SK-N-MC (cell line): ENCODE results near the gene KCNJ16.

Source experiments
- DNase-seq: peaks from one replicate; pipeline ENCODE4 v3.0.0-alpha.2; 2011; ENCODE audit warnings: low read depth, low spot score
- H3K27ac ChIP-seq: fragments of 200-600 bp; sonication (generic); 2 replicates; pipeline ENCODE4 v1.5.1; 2016; ENCODE audit warnings: mixed run types
- H3K36me3 ChIP-seq: fragments of 200-600 bp; sonication (generic); 2 replicates; pipeline ENCODE4 v1.6.1; 2017; ENCODE audit warnings: antibody characterized with exemption, low read length, mixed read lengths; ENCODE audit not compliant: insufficient read depth
- H3K4me3 ChIP-seq: fragments of 200-600 bp; sonication (generic); 2 replicates; pipeline ENCODE4 v1.5.1; 2016
- H3K9ac ChIP-seq: fragments of 200-600 bp; sonication (generic); 2 replicates; pipeline ENCODE4 v1.8.0; 2017; ENCODE audit warnings: mixed run types, mixed read lengths; ENCODE audit not compliant: insufficient read length
- H3K9me3 ChIP-seq: fragments of 200-600 bp; sonication (generic); 2 replicates; pipeline ENCODE4 v1.6.1; 2017; ENCODE audit warnings: low read depth, mild to moderate bottlenecking, antibody characterized with exemption, low read length, moderate library complexity, mixed read lengths
- EZH2 ChIP-seq: fragments of 200-600 bp; sonication (generic); IDR thresholded peaks from one replicate; pipeline ENCODE4 v1.6.1; 2017; ENCODE audit warnings: antibody characterized with exemption
- FOXP2 ChIP-seq: optimal IDR thresholded peaks from 2 replicates; pipeline ENCODE3; 2011; ENCODE audit warnings: mild to moderate bottlenecking, moderate library complexity; ENCODE audit not compliant: insufficient read depth; ENCODE audit errors: extremely low read length, control extremely low read depth
- POLR2AphosphoS5 ChIP-seq: IDR thresholded peaks from 2 replicates; pipeline ENCODE4 v1.6.1; 2012; ENCODE audit warnings: mild to moderate bottlenecking, low read depth, low read length, borderline replicate concordance

KCNJ16 gene

GRCh38 chr17:70084476-70084875 lies 9.5 kb downstream of the KCNJ16 start:
- no peak for DNase-seq
- H3K9me3 ChIP-seq = no peaks in the 10 kb centered on the region
- no peak for TF ChIP-seq POLR2AphosphoS5
- no peak for TF ChIP-seq FOXP2
- no peak for TF ChIP-seq EZH2

GRCh38 chr17:70086516-70086915 lies 11.5 kb downstream of the KCNJ16 start:
- no peak for DNase-seq
- Histone ChIP-seq H3K4me3 (no peak overlapping the region), H3K9ac (no peak overlapping the region), H3K9me3 (no peaks in the 10 kb centered on the region), H3K27ac (no peak overlapping the region), H3K36me3 (no peaks in the 10 kb centered on the region)
- no peak for TF ChIP-seq POLR2AphosphoS5
- no peak for TF ChIP-seq EZH2
- TF ChIP-seq FOXP2 = no peak

More at GRCh38 chr17:70084476-70084875, 9.5 kb downstream of the KCNJ16 start:
- H3K36me3 ChIP-seq = no peaks in the 10 kb centered on the region
- H3K4me3 ChIP-seq = no peak overlapping the region
- H3K9ac ChIP-seq = no peak overlapping the region
- H3K27ac ChIP-seq = no peak overlapping the region

- Histone ChIP-seq H3K4me3 (no peak overlapping the region), H3K27ac (no peak overlapping the region), H3K9me3 (no peaks in the 10 kb centered on the region), H3K9ac (no peak overlapping the region), H3K36me3 (no peaks in the 10 kb centered on the region)
- DNase-seq = peak; percentile 32
- TF ChIP-seq FOXP2 (no peak), EZH2 (no peak), POLR2AphosphoS5 (no peak)
Measured at GRCh38 chr17:70089513-70090148, 14.6 kb downstream of the KCNJ16 start.

GRCh38 chr17:70091005-70091568 lies 16.1 kb downstream of the KCNJ16 start:
- H3K27ac ChIP-seq = no peak overlapping the region
- TF ChIP-seq FOXP2 (no peak), POLR2AphosphoS5 (no peak), EZH2 (no peak)
- DNase-seq = no peak
- H3K9ac ChIP-seq = no peak overlapping the region
- H3K36me3 ChIP-seq = no peaks in the 10 kb centered on the region
- no peak overlapping the region for H3K4me3 ChIP-seq
- H3K9me3 ChIP-seq = no peaks in the 10 kb centered on the region

GRCh38 chr17:70091696-70092095 lies 16.7 kb downstream of the KCNJ16 start:
- DNase-seq = no peak
- H3K9me3 ChIP-seq = no peaks in the 10 kb centered on the region
- TF ChIP-seq EZH2 (no peak), POLR2AphosphoS5 (no peak), FOXP2 (no peak)
- no peak overlapping the region for H3K9ac ChIP-seq
- no peak overlapping the region for H3K27ac ChIP-seq
- H3K4me3 ChIP-seq = no peak overlapping the region
- no peaks in the 10 kb centered on the region for H3K36me3 ChIP-seq

GRCh38 chr17:70093163-70093562 lies 18.1 kb downstream of the KCNJ16 start:
- no peak for TF ChIP-seq FOXP2
- TF ChIP-seq POLR2AphosphoS5 = no peak
- no peak for TF ChIP-seq EZH2
- no peak for DNase-seq
- H3K9me3 ChIP-seq = no peaks in the 10 kb centered on the region
- no peaks in the 10 kb centered on the region for H3K36me3 ChIP-seq
- no peak overlapping the region for H3K9ac ChIP-seq
- no peak overlapping the region for H3K27ac ChIP-seq
- H3K4me3 ChIP-seq = no peak overlapping the region

- Histone ChIP-seq H3K9me3 (no peaks in the 10 kb centered on the region), H3K36me3 (no peaks in the 10 kb centered on the region), H3K9ac (no peak overlapping the region), H3K27ac (no peak overlapping the region), H3K4me3 (no peak overlapping the region)
- no peak for DNase-seq
- TF ChIP-seq POLR2AphosphoS5 = no peak
- TF ChIP-seq FOXP2 = no peak
- no peak for TF ChIP-seq EZH2
Measured at GRCh38 chr17:70095455-70095854, 20.4 kb downstream of the KCNJ16 start.

- H3K27ac ChIP-seq = no peak overlapping the region
- no peak for DNase-seq
- TF ChIP-seq FOXP2 (no peak), EZH2 (no peak), POLR2AphosphoS5 (no peak)
- no peaks in the 10 kb centered on the region for H3K36me3 ChIP-seq
- H3K4me3 ChIP-seq = no peak overlapping the region
- H3K9ac ChIP-seq = no peak overlapping the region
- H3K9me3 ChIP-seq = no peaks in the 10 kb centered on the region
Measured at GRCh38 chr17:70096861-70097260, 21.8 kb downstream of the KCNJ16 start.

- H3K27ac ChIP-seq = no peak overlapping the region
- DNase-seq = no peak
- H3K9me3 ChIP-seq = no peaks in the 10 kb centered on the region
- no peaks in the 10 kb centered on the region for H3K36me3 ChIP-seq
- no peak overlapping the region for H3K4me3 ChIP-seq
- TF ChIP-seq EZH2 (no peak), POLR2AphosphoS5 (no peak), FOXP2 (no peak)
- no peak overlapping the region for H3K9ac ChIP-seq
Measured at GRCh38 chr17:70098030-70098429, 23.0 kb downstream of the KCNJ16 start.
